EL (cell line): ENCODE data around the gene OGA.

ENCODE experiments used
- DNase-seq: peaks from one replicate; pipeline ENCODE4 v3.0.0-alpha.2; 2016

OGA gene

DNA sequence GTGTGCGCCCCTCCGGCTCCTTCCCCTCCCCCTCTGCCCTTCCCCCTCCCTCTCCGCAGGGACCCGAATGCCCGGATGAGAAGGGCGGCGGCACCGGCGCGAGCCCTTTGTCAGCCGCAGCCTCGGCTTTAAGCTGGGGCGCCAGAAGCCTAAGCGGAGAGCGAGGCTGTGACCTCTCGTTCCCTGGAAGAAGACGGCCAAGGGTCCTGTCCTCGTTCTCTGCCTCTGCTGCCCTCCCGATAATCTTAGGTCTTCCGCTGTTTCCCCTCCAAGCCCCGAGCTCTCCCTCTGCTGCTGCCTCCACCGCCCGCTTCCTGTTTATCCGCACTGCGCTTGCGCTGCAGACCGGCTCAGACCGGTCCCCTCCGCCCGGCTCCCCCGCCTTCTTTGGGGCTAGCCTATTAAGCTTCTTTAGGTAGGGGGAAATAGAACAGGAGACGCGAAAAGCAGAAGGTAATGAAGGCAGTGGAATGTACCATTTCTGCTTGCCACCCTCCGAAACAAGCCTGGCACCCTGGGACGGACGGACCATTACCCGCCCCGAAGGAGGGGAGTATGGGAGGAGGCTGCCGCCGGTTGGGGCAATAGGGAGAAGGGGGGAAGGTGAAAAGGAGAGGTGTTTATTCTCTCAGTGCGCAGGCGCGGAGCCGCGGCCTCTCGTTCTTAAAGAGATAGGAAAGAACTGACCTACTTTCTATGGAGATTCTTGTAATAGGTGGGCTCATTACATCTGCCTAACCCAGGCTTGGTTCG is at the start of gene OGA:
Gene OGA, minus strand, starts transcription at position 326 of the 753 bp plus-strand sequence. CDS start 422 bp downstream, outside the sequence.
- DNase-seq, result peak; percentile 99

DNA sequence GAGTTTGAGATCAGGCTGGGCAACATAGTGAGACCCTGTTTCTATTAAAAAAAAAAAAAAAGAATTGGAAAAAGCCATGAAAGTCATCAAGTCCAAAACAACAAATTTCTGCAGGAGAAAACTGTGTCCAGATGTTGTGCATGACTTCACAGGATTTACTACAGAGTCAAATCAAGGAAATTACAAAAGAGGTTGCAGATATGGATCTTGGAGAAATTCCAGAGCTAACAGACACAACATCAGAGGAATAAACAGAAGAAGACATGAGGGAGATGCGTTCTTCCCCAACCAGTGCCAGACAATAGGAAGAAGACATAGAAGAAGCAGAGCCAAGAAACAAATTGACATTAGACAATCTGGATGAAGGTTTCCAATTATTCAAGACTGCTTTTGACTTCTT is 49.7 kb upstream of the OGA start:
- no peak for DNase-seq

GRCh38 chr10:101859530-101859929 is 41.3 kb upstream of the OGA start:
- no peak for DNase-seq

DNA sequence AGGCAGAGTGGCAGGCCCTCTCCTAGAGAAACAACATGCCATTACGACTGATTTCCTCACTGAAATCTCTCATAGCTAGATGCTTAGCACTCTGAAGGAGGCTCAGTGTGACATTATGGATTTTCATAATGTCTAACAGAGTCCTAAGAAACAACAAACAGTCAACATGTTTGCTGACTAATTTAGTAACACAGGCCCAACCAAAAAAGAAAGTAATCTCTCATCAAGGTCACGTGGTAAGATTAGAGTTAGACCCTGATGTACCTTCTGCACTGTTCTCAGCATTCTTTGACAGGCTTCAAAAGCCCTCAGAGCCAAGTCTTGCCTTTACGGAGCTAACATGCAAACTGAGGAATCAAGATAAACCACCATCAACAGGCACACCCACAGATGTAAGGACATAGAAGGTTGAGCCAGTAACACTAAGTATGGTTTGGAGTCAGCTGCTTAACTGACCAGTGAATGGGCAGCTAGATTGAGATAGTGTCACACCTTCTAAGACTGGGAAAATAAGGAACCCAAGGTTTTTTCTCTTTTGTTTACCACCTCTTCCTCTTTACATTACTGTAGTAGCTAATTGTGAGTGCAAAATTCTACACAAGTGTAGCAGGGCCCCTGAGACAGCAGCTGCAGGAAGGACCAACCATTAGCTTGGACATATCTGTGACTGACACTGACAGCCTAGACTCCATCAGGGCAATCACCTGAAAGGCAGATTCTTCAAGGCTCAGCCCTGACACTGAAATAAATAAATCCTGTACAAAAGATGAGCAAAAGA is 40.7 kb upstream of the OGA start:
- no peak for DNase-seq

DNA sequence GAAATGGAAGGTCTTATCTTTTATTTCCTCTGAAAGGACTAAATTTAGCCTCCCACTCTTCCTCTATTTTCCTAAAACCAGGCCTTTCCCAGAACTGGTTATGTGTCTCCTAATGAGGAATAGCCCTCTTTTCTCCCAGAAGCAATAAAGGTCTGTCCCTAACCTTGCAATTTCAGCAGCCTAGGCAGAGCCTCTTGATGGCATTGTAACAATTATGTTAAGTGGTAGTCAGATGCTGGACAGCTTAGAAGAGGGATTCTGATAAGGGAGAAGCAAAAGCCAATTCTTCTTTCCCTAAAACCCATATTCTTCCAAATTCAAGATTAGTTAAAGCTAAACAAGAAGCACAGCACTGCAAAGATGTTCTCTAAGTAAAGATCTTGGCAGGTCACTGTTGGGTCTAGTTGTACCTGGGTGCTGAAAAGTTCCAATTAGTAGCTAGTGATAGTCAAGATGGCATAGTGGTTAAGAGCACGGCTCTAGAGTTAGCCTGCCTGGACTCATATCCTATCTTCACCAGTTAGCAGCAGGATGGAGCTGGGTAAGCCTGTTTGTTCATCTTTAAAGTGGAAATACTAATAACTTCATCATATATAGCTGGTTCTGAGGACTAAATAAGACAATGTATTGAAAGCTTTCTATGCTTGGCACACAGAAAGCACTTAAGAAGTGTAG is 39.7 kb upstream of the OGA start:
- DNase-seq, result no peak

GRCh38 chr10:101856626-101857025 is 38.4 kb upstream of the OGA start:
- peak; percentile 38 for DNase-seq

- no peak for DNase-seq
Observed at GRCh38 chr10:101851411-101852116, 33.3 kb upstream of the OGA start.

- DNase-seq, result no peak
Observed at GRCh38 chr10:101850749-101851148, 32.5 kb upstream of the OGA start.

GRCh38 chr10:101848894-101849351 is 30.7 kb upstream of the OGA start:
- no peak for DNase-seq

DNA sequence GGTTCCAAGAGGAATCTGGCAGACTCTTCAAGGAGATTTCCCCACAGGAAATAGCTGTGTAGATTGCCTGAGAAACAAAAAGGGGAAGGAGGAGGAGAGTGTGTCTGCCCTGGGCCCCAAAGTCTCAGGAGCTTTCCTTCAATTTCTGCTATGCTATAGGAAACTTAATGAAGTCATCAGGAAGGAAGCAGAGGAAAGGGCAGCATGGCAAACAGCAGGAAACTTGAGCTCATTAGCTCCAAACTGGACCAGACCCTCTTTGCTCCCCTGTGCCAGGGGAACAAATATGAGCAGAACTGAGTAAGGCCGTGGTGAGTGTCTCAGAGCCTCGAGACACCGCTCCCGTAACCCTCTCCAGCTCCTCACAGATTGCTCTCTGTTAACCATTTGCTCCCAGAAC is 30.2 kb upstream of the OGA start:
- no peak for DNase-seq

DNA sequence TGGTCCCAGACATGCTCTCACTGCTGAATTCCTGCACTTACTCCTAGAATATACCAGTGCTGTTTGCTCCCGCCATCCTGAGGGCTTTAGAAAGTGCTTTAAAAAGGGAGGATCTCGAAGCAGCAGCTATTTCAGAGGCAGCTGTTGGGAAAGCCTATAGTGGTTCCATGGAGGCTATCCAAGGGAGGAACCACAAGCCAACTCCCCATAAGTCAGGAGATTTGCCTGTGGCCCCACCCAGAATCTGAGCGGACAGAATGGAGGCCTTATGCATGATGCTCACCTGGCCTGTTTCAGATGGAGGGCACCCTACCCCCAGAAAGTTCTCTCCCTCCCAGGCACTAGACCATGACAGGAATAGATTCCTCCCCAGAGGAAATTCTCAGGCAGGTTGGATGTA is 27.6 kb upstream of the OGA start:
- no peak for DNase-seq

DNA sequence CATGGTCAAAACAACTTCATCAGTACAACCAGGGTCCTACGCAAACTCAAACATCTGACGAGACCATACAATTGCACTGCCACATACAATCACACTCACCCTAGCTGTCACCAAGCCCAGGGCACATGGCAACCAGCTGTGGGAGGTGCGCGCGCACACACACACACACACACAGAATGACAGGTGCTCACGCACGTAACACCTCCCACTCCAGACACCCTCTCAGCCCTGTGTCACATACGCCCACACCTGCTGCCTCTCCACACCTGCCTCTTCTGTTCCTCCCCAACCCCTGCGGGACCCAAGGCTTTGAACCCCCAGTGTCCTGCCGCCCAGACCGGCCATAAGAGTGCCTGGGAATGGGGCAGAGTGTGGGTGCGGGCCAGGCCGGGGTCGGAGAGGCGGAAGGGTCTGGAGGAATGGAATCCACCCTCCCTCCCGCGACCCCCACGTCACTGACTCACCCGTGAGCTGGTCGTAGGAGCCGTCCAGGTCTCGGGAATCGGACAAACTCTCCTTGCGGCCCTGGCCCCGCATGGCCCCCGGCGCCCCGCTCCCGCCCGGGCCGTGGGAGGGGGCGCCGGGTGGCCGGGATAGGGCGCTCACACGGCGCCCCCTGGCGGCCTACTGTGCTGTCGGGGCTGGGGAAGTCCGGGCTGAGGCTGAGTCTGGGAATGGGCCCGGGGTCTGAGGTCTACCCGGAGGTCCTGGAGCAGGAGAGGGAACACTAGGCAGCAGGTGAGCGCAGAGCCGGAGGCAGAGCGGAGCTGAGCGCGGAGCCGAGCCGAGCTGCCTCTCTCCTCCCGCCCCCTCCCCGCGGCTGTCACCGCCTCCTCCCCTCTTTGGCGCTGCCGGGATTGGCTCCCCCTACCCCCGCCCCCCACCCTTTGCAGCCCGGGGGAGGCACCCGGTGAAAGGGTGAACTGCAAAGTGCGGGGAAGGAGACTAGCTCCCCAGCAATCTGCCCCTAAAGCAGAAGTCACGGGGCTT is 25.1 kb upstream of the OGA start, which contains the start of gene KCNIP2:
Gene KCNIP2, minus strand, starts transcription at position 769 of the 990 bp plus-strand sequence. Its CDS starts 232 bp downstream, at position 537.
- no peak for DNase-seq

DNA sequence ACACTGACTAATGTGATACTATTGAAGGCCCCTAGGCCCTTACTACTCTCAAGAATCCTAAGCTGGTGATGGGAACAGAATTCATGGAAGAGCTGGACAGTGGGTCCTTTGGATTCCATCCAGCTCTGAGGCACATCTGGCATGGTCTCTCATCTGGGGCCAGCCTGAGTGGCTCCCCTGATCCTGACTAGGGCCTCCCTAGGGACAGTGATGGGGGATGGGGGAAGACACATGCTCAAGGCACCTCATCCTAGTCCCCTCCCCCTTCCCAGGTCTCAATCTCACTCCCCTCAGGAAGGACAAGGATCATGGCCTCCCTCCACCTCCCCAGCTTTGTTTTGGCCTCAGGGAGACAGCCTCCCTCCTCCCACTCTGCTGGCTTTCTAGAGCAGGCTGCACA is 23.6 kb upstream of the OGA start:
- no peak for DNase-seq

DNA sequence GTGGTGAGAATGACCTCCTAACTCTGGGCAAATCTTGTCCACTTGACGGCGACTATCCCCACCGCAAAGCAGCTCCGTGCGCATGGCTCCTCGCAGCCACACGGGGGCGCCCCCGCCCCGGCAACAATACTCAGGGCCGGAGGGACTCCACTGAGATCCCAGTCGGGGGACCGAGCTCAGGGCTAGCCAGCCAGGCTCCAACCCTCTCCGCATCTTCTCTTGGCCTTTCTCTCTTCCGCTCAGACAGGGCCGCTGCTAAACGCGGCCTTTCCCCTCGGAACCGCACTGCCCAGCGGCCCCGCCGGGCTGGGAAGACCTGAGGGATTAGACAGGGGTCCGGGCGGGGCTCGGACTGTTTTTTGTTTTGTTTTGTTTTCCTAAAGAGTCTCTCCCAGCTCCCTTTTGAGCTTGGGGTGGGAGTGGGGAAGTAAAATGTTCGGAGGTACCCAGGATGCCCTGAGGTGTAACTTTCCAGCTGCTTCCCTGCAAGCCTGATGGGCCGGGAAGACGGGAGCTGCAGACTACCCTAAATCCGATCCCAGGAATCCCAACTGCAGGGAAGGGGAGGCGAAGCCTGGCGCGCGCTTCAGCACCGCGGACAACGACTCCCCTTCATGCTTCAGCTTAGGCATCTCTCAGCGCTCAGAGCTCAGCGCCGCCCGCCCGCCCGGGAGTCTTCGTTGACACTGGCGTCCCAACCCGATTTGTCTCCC is 22.7 kb upstream of the OGA start:
- peak; percentile 87 for DNase-seq

- DNase-seq, result peak; percentile 63
Observed at GRCh38 chr10:101840102-101840684, 21.9 kb upstream of the OGA start.

- peak; percentile 62 for DNase-seq
Observed at GRCh38 chr10:101839416-101840063, 21.3 kb upstream of the OGA start.

- no peak for DNase-seq
Observed at GRCh38 chr10:101839002-101839401, 20.8 kb upstream of the OGA start.

DNA sequence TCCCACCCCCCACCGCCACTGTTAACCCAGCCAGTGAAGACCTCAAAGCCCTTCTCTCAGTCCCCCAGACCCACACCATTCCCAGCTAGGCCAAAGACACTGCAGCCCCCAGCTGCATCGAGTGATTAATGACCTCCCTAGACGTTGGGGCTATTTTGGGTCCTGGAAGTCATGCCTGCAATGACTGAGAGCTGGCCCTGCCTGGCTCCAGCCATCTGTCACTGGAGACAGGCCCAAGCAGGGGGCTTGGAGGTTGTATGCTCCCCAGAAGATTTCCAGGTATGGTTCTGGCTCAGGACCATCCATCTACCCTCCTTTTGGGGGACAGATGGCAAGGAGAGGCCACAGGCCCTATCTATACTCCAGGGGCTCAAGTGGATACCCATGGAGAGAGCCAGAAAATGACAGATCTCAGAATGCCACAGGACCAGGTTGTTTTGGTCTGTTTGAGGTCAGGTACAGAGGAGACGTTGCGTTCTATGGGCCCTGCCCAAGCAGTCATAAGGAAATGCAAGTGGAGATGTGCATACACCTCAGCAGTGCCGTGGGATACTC is 20.2 kb upstream of the OGA start:
- DNase-seq, result no peak

GRCh38 chr10:101837748-101838147 is 19.5 kb upstream of the OGA start:
- no peak for DNase-seq

- no peak for DNase-seq
Observed at GRCh38 chr10:101835362-101835761, 17.1 kb upstream of the OGA start.
